ENCODE measurements around the gene AFAP1L1. TPM values are rescaled to one million over a fixed set of nuclear protein-coding genes. Genes with fewer than 3 reads are reported as not detected.
A peak's percentile ranks its signal among the peaks of the same experiment; 100 is the strongest.
"Not testable (repeated sequence)": the region's sequence is repeated elsewhere in the genome, so short reads cannot be mapped to it uniquely, and the experiment has no call there.

Gene AFAP1L1
- total RNA-seq, 1 donor from 2014 or later = 24.7 TPM

DNA sequence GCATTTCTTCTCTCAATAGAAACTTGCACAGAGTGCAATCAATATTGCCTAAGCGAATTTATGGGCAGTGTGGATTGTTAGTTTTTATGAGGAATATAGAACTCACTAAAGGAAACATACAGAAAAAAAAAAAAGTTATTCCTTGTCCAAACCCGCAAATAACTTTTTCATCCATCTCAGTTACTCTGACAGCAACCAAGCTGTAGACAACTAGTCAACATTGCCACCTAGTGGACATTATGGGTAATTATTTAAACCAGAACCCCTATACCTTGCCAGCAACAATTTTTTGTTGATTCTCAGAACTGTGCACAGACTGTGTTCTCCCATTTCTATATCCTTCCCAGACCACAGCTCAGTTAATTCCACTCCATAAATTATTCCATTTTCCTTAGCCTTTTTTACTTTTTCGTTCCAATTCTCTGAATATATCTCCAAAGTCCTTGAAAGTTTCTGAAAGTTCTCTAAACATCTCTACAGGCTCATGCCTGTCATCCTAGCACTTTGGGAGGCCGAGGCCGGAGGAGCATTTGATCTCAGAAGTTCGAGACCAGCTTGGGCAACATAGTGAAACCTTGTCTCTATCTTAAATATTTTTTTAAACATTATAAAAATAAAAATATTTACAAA, 2.6 kb upstream of the AFAP1L1 start:
- Histone ChIP-seq H3K27me3 (no peaks in the 10 kb centered on the region), H3K27ac (no peak overlapping the region), H3K36me3 (no peaks in the 10 kb centered on the region), H3K9me3 (no peaks in the 10 kb centered on the region), H3K4me3 (no peak overlapping the region), H3K4me1 (peaks cover 0 to 3% of the 10 kb centered on the region in 2 donors)
- TF ChIP-seq CTCF (IDR thresholded peaks at IDR 0.05) = peak; percentile 53 to 61 (median 56)
- DNase-seq (ENCODE audit: low spot score in 2 of 2) = no peak
- intact Hi-C loops (cut with DNase I) = loop anchor here (1.0 kb wide), 1 partner anchor 128 kb away; the partner anchor contains the start of gene ABLIM3

DNA sequence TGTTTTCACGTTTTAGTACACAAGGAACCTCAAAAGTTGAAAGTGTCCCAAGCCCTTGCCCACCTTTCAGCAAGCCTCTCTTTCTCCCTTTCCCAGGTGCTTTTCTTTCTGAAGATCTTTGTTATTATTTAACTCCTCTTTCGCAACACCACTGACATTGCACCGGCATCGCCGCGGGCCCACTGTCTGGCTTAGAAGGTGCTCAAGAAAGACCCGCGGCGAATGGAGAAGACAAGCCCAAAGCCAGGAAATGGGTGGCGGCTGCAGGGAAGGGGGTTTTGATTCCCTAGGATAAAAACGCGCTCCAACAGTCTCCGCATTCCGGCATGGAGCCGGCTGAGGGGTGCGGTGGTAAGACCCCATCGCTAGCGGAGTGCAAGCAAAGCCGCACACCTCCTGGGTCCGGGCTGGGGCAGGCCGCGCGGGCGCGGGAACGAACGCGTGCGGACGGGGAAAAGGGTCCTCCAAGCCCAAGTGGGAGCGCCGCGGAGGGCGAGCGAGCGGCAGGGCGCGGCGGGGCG, 404 bp upstream of the AFAP1L1 start:
- intact Hi-C loops (cut with DNase I) = loop anchor here (5.0 kb wide), 1 partner anchor 71 kb away; no protein-coding TSS in a partner anchor
- no peak for TF ChIP-seq CTCF (IDR thresholded peaks at IDR 0.05)
- Histone ChIP-seq H3K36me3 (no peaks in the 10 kb centered on the region), H3K4me3 (peak overlapping the region; percentile 56 to 86), H3K9me3 (no peaks in the 10 kb centered on the region), H3K27ac (peak overlapping the region in 1 of 2 donors; percentile 53), H3K4me1 (peaks cover 0 to 3% of the 10 kb centered on the region in 2 donors), H3K27me3 (no peaks in the 10 kb centered on the region)
- DNase-seq (ENCODE audit: low spot score in 2 of 2) = no peak

DNA sequence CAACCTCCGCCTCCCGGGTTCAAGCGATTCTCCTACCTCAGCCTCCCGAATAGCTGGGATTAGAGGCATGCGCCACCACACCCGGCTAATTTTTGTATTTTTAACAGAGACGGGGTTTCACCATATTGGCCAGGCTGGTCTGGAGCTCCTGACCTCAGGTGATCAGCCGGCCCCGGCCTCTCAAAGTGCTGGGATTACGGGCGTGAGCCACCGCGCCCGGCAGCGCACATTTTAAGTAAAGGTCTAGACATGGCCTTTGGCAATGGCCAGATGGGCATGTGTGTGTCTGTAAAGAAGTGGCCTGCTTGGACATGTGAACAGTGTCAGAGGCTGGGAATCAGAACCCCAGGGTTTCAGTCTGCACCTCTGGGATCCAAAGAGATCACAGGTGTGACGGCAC, 1.1 kb downstream of the AFAP1L1 start:
- intact Hi-C loops (cut with DNase I) = loop anchor here (5.0 kb wide), 1 partner anchor 70 kb away; no protein-coding TSS in a partner anchor
- H3K27me3 ChIP-seq = not testable (repeated sequence)

DNA sequence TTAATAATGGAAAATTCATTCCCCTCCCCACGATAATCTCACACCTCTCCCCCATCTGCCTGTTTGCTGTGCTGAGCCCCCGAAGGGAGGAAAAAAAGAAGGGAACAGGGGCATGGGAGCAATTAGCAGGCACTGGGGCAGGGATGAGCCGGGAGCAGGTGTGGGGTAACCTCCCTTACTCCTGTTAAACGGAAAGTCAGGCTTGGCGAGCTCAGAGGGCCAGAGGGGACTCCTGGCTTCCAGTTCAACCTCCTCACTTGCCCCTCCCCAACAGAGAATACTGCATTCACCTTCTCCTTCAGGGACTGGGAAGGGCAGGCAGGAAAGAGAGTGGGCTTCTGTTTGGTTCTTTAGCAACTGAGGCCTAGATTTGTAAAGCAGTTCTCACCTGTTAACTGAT, 1.6 kb downstream of the AFAP1L1 start:
- intact Hi-C loops (cut with DNase I) = loop anchor here (5.0 kb wide), 1 partner anchor 69 kb away; no protein-coding TSS in a partner anchor
- DNase-seq (ENCODE audit: low spot score in 2 of 2) = no peak
- Histone ChIP-seq H3K4me1 (peaks cover 0 to 3% of the 10 kb centered on the region in 2 donors), H3K4me3 (peak overlapping the region in 1 of 2 donors; percentile 86), H3K27ac (no peak overlapping the region), H3K36me3 (no peaks in the 10 kb centered on the region), H3K27me3 (no peaks in the 10 kb centered on the region), H3K9me3 (no peaks in the 10 kb centered on the region)
- TF ChIP-seq CTCF (IDR thresholded peaks at IDR 0.05) = no peak

More for the DNA sequence above, 1.1 kb downstream of the AFAP1L1 start:
- H3K9me3 ChIP-seq; H3K4me1 ChIP-seq; H3K27ac ChIP-seq; H3K36me3 ChIP-seq; DNase-seq (ENCODE audit: low spot score in 2 of 2): not testable (repeated sequence)
- H3K4me3 ChIP-seq = peak overlapping the region; percentile 56 to 86

DNA sequence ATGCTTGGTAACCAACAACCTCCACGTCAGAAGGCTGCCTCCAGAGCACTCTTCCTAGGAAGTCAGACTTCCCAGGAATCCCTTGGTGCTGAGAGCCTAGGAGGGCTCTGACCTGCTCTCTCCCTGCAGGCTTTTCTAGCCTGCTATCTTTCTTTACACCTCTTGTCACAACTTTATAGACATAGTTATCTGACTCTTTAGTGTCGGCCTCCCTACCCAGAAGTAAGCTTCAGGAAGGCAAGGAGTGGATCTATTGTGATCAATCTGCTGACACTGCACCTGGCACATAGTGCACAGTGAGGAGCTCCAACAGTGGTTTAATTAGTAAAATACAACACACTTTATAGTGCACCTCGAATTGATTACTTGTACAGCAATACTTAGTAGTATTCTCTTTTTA, 2.3 kb downstream of the AFAP1L1 start:
- no peak overlapping the region for H3K27ac ChIP-seq
- intact Hi-C loops (cut with DNase I) = loop anchor here (5.0 kb wide), 1 partner anchor 68 kb away; no protein-coding TSS in a partner anchor
- no peak overlapping the region for H3K4me3 ChIP-seq

More for the DNA sequence above, 2.3 kb downstream of the AFAP1L1 start:
- Histone ChIP-seq H3K9me3 (no peaks in the 10 kb centered on the region), H3K36me3 (no peaks in the 10 kb centered on the region), H3K27me3 (no peaks in the 10 kb centered on the region), H3K4me1 (peaks cover 0 to 3% of the 10 kb centered on the region in 2 donors)
- no peak for TF ChIP-seq CTCF (IDR thresholded peaks at IDR 0.05)
- no peak for DNase-seq (ENCODE audit: low spot score in 2 of 2)
